Right lobe of liver (tissue), 4 donors: ENCODE measurements around the gene NOL4L.

Experiments
- POLR2A ChIP-seq: fragments of 450-650 bp; IDR thresholded peaks from one replicate; pipeline ENCODE4 v1.6.1; 2017; ENCODE audit warnings: antibody characterized with exemption, mild to moderate bottlenecking
- TF ChIP-seq, protein P1 (sequence below), 4 donors: fragments of 200-600 bp in 3 of 4; fragments of 450-650 bp in 1 of 4; IDR thresholded peaks; one replicate each; pipeline versions ENCODE4 v1.5.1 to v1.8.0; 2016 to 2022; ENCODE audit warnings: antibody characterized with exemption in 4 of 4, mild to moderate bottlenecking in 2 of 4
- donor health status: DM: no; HTN: no; CAD: no.
- donor health status: DM: no; HTN: no; CAD: no.
- donor health status: DM: no; HTN: yes; CAD: no.

DNA sequence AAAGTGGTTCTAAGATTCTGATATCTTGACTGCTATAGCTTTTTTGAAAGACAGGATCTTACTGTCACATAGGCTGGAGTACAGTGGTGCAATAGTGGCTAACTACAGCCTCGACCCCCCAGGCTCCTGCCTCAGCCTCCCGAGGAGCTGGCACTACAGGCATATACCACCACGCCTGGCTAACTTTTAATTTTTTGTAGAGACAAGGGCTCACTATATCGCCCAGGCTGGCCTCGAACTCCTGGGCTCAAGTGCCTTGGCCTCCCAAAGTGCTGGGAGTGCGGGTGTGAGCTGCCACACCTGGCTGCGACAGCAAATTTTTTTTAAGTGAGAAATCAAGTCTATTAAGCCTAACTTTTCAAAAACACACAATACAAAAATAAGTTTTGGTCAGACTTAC lies 106.6 kb downstream of the NOL4L start:
- TF ChIP-seq, protein P1, sequence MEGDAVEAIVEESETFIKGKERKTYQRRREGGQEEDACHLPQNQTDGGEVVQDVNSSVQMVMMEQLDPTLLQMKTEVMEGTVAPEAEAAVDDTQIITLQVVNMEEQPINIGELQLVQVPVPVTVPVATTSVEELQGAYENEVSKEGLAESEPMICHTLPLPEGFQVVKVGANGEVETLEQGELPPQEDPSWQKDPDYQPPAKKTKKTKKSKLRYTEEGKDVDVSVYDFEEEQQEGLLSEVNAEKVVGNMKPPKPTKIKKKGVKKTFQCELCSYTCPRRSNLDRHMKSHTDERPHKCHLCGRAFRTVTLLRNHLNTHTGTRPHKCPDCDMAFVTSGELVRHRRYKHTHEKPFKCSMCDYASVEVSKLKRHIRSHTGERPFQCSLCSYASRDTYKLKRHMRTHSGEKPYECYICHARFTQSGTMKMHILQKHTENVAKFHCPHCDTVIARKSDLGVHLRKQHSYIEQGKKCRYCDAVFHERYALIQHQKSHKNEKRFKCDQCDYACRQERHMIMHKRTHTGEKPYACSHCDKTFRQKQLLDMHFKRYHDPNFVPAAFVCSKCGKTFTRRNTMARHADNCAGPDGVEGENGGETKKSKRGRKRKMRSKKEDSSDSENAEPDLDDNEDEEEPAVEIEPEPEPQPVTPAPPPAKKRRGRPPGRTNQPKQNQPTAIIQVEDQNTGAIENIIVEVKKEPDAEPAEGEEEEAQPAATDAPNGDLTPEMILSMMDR (IDR thresholded peaks at IDR 0.05), result no peak
- no peak for TF ChIP-seq POLR2A
